ENCODE results near the gene TPGS1.
A peak's percentile ranks its signal among the peaks of the same experiment; 100 is the strongest.

The TPGS1 gene, protein sequence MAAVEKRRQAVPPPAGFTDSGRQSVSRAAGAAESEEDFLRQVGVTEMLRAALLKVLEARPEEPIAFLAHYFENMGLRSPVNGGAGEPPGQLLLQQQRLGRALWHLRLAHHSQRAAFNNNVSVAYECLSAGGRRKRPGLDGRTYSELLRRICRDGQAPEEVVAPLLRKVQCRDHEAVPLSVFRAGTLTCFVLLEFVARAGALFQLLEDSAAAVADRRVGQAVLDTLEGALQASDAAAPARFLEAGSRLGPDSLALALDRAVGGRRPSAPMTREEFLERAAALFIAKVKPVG

DNA sequence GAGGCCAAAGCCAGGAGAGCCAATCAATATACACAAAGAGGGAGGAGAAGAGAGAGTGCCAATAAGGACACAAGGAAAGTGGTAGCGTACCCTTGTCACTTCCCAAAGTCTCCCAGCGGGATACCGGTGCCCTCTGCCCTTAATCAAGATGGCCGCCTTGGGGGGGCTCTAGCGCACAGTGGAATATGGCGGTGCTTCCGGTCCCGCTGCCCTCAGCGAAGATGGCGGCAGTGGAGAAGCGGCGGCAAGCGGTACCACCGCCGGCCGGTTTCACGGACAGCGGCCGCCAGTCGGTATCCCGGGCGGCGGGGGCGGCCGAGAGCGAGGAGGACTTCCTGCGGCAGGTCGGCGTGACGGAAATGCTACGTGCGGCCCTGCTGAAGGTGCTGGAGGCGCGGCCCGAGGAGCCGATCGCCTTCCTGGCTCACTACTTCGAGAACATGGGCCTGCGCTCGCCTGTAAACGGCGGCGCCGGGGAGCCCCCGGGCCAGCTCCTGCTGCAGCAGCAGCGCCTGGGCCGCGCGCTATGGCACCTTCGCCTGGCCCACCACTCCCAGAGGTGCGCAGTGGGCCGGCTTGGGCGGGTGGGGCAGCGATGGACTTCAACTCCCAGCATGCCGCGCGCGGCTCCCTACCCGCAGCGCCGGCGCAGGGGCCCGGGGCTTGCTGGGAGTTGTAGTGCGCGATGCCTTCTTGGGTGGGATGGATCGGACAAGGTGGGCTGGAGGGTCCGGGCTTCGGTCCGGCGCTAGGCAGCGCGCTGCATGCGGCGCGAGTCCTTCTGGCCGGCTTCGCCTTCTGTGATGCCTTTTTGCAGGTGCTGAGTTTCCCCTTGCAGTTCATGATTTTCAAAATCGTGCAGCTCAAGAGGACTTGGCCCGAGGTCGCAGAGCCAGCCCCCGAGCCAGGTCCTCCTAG lies at the start of gene TPGS1:
TSS of gene TPGS1 (plus strand) at position 212 of the 918 bp plus-strand sequence. CDS start at position 222, 10 bp downstream.
- DNase-seq: peak; percentile 80

DNA sequence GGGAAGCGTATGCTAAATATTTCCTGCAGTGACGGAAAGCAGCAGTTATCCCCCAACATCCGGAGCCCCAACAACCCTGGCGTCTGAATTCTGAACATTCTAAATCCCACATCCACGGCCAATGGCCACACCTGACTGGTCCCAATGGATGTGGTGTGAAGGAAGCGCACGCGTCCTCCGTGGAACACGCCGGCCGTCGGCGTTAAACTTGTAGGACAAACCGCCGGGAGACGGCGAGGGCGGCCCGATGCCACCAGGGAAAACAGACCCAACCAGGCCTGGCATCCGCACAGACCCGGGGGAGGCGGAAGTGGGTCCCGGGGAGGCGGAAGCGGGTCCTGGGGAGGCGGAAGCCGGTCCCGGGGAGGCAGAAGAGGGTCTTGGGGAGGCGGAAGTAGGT lies 49.7 kb upstream of the TPGS1 start:
- DNase-seq: no peak

DNA sequence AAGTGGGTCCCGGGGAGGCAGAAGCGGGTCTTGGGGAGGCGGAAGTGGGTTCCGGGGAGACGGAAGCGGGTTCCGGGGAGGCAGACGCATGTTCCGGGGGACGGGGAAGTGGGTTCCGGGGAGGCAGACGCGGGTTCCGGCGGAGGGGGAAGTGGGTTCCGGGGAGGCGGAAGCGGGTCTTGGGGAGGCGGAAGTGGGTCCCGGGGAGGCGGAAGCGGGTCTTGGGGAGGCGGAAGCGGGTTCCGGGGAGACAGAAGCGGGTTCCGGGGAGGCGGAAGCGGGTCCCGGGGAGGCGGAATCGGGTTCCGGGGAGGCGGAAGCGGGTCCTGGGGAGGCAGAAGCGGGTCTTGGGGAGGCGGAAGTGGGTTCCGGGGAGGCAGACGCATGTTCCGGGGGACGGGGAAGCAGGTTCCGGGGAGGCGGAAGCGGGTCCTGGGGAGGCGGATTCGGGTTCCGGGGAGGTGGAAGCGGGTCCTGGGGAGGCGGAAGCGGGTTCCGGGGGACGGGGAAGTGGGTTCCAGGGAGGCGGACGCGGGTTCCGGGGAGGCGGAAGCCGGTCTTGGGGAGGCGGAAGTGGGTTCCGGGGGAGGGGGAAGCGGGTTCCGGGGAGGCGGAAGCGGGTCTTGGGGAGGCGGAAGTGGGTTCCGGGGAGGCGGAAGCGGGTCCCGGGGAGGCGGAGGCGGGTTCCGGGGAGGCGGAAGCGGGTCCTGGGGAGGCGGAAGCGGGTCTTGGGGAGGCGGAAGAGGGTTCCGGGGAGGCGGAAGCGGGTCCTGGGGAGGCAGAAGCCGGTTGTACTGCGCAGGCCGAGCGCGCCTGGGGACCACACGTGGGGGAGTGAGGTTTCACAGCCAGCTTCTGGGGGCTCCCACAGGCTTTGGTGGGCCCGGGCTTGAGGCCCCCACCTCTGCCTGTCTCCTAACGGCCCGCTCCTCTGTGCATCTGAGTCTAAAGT lies 48.9 kb upstream of the TPGS1 start:
- no peak for DNase-seq

DNA sequence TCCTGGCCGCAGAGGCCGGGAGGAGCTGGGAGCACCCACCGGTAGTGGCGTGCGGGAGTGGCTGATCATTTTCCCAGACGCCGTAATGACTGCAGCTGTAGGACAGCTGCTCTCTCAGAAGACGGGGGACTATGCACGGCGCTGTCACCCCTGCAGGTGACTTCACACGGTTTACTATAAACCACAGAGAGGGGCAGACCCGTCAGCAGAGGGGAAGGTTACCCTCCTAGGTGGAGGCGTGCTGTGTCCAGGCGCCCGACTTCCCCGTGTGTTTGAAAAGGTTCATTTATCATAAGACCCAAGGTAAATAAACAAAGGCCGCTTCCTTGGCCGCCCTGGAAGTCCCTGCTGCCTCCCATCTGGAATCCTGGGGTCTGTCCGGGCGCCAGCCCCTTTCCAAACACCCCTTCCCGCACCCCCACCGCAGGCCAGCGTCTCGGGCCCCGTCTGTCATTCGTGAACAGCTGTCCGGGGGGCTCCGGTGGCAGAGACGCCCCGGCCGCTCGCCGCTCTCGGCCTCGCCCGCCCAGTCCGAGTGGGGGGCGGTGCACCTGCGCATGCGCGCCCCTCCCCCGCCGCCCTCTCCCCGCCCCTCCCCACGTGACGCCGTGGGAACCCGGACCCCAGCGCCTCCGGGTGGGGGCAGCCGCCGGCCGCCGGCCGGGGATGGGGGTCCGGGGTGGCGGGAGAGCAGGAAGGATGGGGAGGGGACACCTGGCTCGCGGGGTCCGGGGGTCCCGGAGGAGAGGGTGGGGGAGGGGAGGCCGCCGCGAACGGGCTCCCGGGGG lies 47.4 kb upstream of the TPGS1 start:
- DNase-seq: peak; percentile 14

DNA sequence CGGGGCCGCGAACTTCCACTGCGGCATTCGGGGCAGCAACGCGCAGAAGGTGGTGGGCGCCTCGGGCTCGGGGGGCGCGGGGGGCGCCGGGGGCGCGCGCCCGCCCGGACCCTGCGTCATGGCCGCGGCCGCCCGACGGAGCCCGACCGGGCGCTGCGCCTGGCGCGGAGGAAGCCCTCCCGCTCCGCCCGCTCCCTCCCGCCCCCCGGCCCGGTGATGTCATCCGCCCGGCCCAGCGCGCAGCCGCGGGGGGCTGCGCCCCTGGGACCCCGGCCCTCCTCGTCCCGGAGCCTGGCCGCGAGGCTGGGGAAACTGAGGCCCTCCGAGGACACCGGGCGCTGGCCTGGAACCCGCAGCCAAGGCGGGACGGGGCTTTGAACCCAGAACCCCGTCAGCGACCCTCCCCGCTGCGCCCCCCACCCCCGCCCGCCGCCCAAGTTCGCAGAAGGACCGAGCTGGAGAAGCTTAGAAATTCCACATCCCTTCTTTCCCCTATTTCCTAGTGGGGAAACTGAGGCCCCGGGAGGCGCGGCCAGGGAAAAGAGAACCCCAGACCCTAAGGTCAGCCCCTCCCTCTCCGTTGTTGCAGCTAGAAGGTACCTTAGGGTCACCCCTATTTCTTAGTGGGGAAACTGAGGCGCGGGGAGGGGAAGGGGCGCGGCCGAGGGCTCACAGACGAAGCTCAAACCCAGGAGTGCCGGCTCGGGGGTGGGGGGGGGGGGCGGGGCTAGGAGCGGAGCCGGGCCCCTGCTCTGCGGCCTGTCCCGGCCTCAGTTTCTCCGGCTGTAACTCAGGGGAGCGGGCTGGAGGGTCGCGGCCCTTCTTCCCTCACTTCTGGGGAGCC lies 46.2 kb upstream of the TPGS1 start, which contains the start of gene SHC2:
TSS of gene SHC2 (minus strand) at position 157 of the 844 bp plus-strand sequence. CDS start at position 120, 37 bp downstream.
- no peak for DNase-seq

DNA sequence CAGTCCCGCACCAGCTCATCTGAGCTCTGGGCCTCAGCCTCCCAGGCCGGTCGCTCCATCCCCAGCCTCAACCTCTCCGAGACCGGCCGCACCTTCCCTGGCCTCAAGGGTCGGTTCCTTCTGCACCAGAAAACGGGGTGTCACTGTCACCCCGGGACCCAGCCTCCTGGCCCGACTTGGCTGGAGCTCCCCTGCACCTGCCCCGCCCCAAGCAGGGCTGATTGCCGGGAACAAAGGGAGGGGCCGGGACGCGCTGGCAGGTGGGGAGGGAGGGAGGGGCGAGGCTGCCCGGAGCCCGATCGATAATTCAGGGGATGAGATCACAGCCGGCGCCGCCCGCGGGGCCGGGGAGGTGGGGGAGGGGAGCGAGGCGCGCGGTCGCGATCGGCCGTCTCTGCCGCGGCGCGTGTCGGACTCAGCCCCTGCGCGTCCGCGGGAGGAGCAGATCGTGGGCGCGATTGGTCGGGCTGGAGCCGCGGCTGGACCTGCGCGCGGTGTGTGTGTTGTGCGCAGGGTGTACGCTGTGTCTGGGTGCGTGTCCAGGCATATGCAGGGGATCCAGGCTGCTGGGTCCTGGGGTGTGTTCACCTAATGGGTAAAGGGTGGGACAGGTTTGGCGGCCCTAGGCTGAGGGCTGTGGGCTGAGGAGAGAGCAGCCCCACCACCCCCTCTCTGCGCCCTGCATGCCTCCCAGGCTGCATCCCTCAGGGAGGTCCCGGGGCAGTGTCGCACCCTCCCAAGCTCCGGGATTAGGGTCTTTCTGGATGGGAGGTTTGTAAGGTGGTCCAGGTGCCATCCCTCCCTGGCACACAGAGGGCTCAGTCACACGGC lies 45.4 kb upstream of the TPGS1 start:
- peak; percentile 10 for DNase-seq

DNA sequence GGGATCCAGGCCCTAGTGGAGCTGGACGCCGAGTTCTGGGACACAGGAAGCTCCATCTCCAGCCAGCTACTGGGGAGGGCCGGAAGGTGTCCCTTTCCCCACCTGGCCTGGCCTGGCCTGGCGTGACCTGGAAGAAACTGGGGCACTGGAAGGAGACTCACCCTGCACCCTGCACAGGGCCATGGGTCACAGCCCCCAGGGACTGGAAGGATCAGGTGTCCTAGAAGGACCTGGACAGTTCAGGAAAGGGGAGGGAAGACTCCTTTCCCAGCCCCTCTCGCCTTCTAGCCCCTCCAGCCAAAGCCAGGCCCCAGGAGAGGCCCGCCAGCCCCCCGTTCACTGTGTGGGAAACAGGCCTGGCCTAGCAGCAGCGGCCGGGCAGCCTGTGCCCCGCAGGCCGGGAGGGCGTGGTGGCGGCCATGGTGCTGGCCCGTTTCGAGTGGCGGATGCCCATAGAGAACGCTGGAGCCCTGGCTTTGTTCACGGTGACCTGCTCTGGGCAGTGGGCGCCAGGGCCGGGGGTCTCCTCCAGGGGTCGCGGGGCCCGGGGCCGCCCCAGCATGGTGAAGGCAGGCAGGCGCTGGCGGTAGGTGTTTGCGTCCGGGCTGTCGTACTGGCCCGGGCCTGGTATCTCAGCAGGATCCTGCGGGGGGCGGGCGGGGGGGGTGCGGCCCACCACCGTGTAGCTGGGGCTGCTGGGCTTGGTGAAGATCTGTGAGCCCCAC lies 43.7 kb upstream of the TPGS1 start:
- no peak for DNase-seq

DNA sequence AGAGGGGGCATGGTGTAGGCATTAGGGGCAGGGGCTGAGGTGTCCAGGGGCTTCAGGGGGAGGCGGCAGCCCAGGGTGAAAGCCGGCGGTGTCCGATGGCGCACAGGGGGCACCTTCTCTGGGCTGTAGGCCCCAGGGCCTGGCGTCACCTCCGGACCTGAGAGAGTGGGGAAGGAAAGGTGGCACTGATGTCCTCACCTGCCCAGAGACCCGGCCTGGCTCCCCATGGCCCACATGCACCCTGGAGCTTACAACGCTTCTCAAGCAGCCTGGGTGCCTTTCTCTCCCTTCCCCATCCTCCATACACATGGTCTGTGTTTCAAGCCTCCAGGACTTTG lies 43.1 kb upstream of the TPGS1 start:
- DNase-seq: no peak

DNA sequence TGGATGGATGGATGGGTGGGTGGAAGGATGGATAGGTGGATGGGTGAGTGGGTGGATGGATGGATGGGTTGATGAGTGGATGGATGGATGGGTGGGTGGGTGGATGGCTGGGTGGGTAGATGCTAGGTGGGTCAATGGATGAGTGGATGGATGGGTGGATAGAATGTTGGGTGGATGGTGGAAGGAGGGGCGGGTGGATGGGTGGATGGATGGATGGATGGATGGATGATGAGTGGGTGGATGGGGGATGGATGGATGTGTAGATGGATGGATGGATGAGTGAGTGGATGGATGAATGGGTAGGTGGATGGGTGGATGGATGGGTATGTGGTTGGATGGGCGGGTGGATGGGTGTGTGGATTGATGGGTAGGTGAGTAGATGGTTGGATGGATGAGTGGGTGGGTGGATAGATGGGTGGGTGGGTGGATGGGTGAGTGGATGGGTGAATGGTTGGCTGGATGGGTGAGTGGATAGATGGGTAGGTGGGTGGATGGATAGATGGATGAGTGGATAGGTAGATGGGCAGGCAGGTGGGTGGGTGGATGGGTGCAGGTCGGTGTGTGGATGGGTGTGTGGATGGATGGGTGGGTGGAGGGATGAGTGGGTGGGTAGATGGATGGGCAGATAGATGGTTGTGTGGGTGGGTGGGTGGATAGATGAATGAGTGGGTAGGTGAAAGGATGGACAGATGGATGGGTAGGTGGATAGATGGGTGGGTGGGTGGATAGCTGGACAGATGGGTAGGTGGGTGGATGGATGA lies 42.1 kb upstream of the TPGS1 start:
- no peak for DNase-seq

DNA sequence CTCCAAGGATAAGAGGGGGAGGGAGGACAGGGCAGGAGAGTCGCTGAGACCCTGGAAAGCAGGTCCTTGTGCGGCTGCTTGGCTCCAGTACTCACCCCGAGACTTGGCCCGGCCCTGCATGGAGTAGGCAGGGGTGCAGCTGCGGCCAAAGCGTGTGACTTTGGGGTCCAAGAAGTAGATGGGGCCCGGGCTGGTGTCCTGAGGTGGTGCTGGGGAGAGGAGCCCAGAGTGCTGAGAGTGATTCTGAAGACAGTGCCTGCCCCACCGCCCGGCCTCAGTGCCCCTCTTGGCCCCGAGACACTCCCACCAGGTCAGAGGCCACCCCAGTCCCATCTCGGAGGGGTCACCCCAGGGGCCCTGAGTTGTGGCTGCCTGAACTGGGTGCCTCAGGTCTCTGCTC lies 39.7 kb upstream of the TPGS1 start:
- no peak for DNase-seq

DNA sequence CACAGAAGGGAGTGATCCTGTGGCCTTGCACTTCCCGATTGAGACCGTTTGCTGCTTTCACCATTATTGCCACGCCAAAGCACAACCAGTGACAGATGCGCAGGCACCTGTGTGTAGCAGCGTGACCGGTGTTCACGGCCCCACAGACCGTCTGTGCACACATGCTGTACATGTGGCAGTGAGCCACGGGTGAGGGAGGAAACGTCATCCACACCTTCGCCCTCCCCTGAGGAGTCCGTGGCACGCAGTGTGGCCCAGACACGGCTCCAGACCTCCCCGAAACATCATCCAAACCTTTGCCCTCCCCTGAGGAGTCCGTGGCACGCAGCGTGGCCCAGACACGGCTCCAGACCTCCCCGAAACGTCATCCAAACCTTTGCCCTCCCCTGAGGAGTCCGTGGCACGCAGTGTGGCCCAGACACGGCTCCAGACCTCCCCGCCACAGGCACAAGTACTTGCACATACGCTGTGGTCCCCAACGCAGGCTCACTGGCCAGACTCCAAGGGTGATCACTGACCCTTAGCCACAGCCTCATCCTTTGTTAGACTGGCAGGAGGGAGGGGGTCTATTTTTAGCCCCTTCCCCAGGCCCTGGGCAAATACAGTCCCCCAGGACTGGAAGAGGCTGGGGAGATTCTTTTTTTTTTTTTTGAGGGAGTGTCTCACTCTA lies 38.6 kb upstream of the TPGS1 start:
- DNase-seq: no peak

DNA sequence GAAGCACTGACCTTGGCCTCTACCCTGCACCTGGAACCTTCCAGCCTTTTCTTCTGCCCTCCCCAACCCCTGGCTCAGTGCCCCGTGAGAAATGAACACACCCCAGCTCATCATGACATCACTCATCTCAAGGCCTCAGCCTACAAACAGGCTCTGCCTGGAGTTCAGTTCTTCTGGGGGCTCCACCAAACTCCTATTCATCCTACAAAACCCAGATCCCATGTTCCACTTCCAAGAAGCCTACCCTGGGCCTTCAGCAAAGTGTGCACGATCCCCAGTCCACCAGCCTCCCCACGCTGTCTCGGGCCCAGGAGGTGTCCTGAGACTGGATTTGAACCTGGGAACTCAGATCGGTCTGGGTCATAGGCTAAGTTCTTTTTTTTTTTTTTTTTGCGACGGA lies 37.5 kb upstream of the TPGS1 start:
- DNase-seq: no peak

DNA sequence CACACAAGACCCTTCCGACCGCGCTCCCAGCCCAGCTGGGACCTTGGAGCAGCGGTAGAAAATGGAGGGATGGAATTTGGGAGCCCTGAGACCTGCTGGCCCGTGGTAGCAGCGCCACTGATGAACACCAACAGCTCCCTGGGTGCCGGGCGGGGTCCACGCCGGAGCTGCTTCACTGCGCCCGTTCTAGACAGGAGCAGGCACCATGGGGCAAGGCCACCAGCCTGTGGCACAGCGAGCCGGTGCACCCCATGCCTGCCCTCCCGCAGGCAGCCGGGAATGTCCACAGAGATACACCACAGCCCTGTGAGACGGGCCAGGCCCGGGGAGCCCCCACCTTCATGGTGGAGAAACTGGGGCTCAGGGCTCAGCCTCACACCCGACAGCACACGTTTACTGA lies 36.6 kb upstream of the TPGS1 start:
- DNase-seq: no peak

DNA sequence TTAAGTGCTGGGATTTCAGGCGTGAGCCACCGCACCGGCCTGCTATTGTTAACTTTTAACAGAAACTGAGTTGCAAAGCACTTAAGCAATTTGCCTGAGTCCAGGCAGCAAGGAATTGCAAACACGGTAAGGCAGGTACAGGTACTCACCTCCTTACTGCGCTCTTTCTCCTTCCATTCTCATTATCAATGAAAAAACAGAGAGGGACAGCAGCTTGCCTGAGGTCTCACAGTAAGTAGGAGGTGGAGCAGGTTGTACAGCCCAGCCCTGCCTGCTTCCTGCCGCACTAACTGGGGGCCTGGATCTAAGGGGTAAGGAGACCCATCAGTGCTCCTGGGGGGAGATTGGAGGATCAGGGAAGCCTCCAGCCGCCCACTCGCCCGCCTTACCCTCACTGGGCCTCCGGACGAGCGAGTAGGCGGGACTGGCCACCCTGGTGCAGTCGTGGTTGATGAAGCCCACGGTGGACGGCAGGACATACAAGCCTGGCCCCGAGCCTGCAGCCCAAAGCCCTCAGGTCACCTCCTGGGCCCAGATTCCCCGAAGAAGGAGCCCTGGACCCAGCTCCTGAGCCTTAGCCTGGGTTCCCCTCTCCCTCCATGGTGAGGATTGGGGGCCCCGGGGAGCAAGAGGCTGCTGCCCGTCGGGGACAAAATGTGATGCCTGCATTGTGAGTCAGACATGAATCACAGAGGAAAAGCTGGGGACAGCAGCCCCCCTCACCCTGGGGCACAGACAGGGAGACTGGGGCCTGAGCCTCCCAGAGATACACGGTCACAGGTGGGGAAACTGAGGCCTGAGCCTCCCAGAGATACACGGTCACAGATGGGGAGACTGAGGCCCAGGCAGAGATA lies 35.1 kb upstream of the TPGS1 start:
- no peak for DNase-seq

DNA sequence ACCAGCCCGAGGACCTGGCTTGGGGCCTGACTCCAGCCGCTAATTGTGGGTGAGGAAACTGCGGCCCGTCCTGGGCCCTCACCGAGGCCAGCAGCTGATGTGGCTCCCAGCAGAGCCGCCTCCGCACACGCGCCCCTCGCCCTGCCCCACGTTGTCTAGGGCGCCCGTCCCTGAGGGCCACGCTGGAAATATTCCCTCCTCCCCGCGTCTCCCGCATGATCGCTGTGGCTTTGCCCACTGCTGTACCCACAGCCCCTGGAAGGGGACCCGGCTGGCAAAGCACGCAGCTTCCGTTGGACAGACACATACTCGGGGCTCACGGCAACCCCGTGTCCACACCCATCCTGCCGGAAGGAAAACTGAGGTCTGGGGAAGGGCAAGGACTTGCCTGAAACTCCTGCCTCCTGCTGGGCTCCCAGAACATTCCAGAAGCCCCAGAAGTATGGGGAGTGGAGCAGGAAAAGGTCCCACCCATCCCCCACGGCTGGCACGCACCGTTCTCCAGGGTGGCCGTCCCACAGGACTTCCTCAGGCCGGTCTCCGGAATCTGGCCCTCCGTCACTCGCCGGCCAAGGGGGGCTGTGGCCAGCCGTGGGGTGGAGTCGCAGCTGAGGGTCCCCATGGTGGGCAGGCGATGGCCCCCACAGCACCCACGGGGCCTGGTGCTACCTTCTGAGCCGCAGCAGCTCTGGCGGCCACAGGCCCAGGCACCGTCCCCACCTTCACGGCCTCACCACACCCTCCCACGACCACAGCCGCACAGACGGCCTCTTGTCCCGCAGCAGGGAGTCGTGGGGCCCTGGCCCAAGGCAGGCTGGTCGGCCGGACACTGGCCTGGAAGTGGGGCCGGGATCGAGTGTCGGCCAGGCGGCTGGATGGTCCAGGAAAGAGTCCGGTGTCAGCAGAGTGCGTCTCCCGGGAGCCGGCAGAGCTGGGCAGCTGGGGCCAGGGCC lies 32.9 kb upstream of the TPGS1 start:
- DNase-seq: no peak

DNA sequence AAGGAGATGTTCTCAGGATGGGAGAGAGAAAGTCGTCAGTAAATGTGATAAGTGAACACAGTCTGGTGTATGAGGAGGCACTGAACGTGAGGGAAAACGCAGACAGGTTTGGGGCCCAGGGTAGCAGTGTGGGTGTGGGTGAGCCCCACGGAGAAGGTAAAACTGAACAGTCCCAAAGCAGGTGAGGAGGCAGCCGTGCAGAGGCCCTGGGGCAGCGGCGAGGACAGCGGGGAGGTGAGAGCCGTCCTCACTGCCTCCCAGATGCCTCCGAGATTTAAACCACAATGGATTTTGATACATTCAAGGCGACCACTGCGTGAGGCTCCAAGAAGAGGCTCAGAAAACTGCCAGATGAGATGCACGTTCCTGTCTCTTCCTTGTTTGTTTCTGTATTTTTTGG lies 31.9 kb upstream of the TPGS1 start:
- DNase-seq: no peak

Data from CD4-positive, alpha-beta T cell treated with Interleukin-12 subunit alpha and Interleukin-12 subunit beta, for 1 hour (primary cell).